H9 (cell line): ENCODE data around the gene LITAFD. TPM values are rescaled to one million over a fixed set of nuclear protein-coding genes. Genes with fewer than 3 reads are reported as not detected.
"Not testable (repeated sequence)": the region's sequence is repeated elsewhere in the genome, so short reads cannot be mapped to it uniquely, and the experiment has no call there.

Source experiments
- DNase-seq: peaks from one replicate; pipeline ENCODE4 v3.0.0-alpha.2; 2017
- H2AFZ ChIP-seq: one replicate; pipeline ENCODE4 v1.6.1; 2013; ENCODE audit warnings: mild to moderate bottlenecking, low read length, control low read depth, moderate library complexity
- H2AK5ac ChIP-seq: 2 replicates; pipeline ENCODE4 v1.6.1; 2013; ENCODE audit warnings: low read length, control low read depth, mixed read lengths; ENCODE audit not compliant: insufficient read length
- H2BK120ac ChIP-seq: one replicate; pipeline ENCODE4 v1.6.1; 2013; ENCODE audit warnings: low read depth, mild to moderate bottlenecking, low read length, control low read depth, inconsistent platforms; ENCODE audit not compliant: poor library complexity, severe bottlenecking
- H2BK12ac ChIP-seq: 2 replicates; pipeline ENCODE4 v1.6.1; 2013; ENCODE audit warnings: low read length, control low read depth, mixed read lengths, low read depth; ENCODE audit not compliant: insufficient read length
- H2BK15ac ChIP-seq: 2 replicates; pipeline ENCODE4 v1.6.1; 2013; ENCODE audit warnings: low read depth, low read length, control low read depth
- H2BK20ac ChIP-seq: one replicate; pipeline ENCODE4 v1.6.1; 2013; ENCODE audit warnings: low read depth, mild to moderate bottlenecking, low read length, control low read depth, inconsistent platforms; ENCODE audit not compliant: poor library complexity, severe bottlenecking
- H2BK5ac ChIP-seq: 2 replicates; pipeline ENCODE4 v1.6.1; 2013; ENCODE audit warnings: low read length, control low read depth, mixed read lengths; ENCODE audit not compliant: insufficient read length
- H3K14ac ChIP-seq: 2 replicates; pipeline ENCODE4 v1.6.1; 2013; ENCODE audit warnings: low read length, control low read depth; ENCODE audit not compliant: insufficient read depth
- H3K18ac ChIP-seq: 2 replicates; pipeline ENCODE4 v1.6.1; 2013; ENCODE audit warnings: low read depth, mild to moderate bottlenecking, mixed read lengths, low read length, control low read depth; ENCODE audit not compliant: insufficient read length
- H3K23ac ChIP-seq: 2 replicates; pipeline ENCODE4 v1.6.1; 2013; ENCODE audit warnings: low read length, control low read depth, mixed read lengths, low read depth; ENCODE audit not compliant: insufficient read length
- H3K23me2 ChIP-seq: 2 replicates; pipeline ENCODE4 v1.6.1; 2013; ENCODE audit warnings: low read depth, mild to moderate bottlenecking, mixed read lengths, low read length, control low read depth; ENCODE audit not compliant: insufficient read length, poor library complexity, severe bottlenecking
- H3K27ac ChIP-seq: 2 replicates; pipeline ENCODE4 v1.5.1; 2013; ENCODE audit warnings: low read length, control low read depth, mixed read lengths, low read depth; ENCODE audit not compliant: insufficient read length
- H3K27me3 ChIP-seq: 2 replicates; pipeline ENCODE4 v1.6.1; 2013; ENCODE audit warnings: low read length, control low read depth, inconsistent platforms; ENCODE audit not compliant: insufficient read depth
- H3K4ac ChIP-seq: 2 replicates; pipeline ENCODE4 v1.6.1; 2013; ENCODE audit warnings: low read depth, mild to moderate bottlenecking, control low read depth, inconsistent platforms, low read length, moderate library complexity
- H3K4me1 ChIP-seq: 2 replicates; pipeline ENCODE4 v1.6.1; 2013; ENCODE audit warnings: low read length, control low read depth, inconsistent platforms; ENCODE audit not compliant: insufficient read depth
- H3K4me2 ChIP-seq: 2 replicates; pipeline ENCODE4 v1.6.1; 2013; ENCODE audit warnings: low read length, control low read depth, mixed read lengths; ENCODE audit not compliant: insufficient read length, insufficient read depth
- H3K56ac ChIP-seq: 2 replicates; pipeline ENCODE4 v1.6.1; 2013; ENCODE audit warnings: low read depth, mild to moderate bottlenecking, mixed read lengths, low read length, control low read depth; ENCODE audit not compliant: insufficient read length
- H3K79me1 ChIP-seq: 2 replicates; pipeline ENCODE4 v1.6.1; 2013; ENCODE audit warnings: low read depth, mild to moderate bottlenecking, moderate library complexity, low read length, control low read depth, inconsistent platforms; ENCODE audit not compliant: insufficient read depth, poor library complexity, severe bottlenecking
- H3K79me2 ChIP-seq: 2 replicates; pipeline ENCODE4 v1.6.1; 2013; ENCODE audit warnings: low read length, control low read depth, inconsistent platforms; ENCODE audit not compliant: insufficient read depth
- H3K9ac ChIP-seq: 2 replicates; pipeline ENCODE4 v1.6.1; 2013; ENCODE audit warnings: low read length, control low read depth, mixed read lengths; ENCODE audit not compliant: insufficient read length; ENCODE audit errors: extremely low read depth
- H3K9me3 ChIP-seq: one replicate; pipeline ENCODE4 v1.6.1; 2013; ENCODE audit warnings: low read depth, low read length, inconsistent platforms; ENCODE audit not compliant: control insufficient read depth
- H3T11ph ChIP-seq: one replicate; pipeline ENCODE4 v1.6.1; 2013; ENCODE audit warnings: mild to moderate bottlenecking, low read length, control low read depth, inconsistent platforms
- H4K20me1 ChIP-seq: one replicate; pipeline ENCODE4 v1.6.1; 2013; ENCODE audit not compliant: control insufficient read depth, insufficient read length, insufficient read depth
- H4K5ac ChIP-seq: 2 replicates; pipeline ENCODE4 v1.6.1; 2013; ENCODE audit warnings: low read depth, mild to moderate bottlenecking, mixed read lengths, low read length, control low read depth; ENCODE audit not compliant: insufficient read length
- H4K8ac ChIP-seq: replicated peaks from 2 replicates; pipeline ENCODE4 v1.6.1; 2013; ENCODE audit warnings: low read length, control low read depth, mixed read lengths, low read depth; ENCODE audit not compliant: insufficient read length
- H4K91ac ChIP-seq: 2 replicates; pipeline ENCODE4 v1.6.1; 2013; ENCODE audit warnings: low read depth, mild to moderate bottlenecking, moderate library complexity, mixed read lengths, low read length, control low read depth; ENCODE audit not compliant: insufficient read length
- H3K27ac Mint-ChIP-seq, 3 experiments: 2 replicates in 2 of 3; 3 replicates in 1 of 3; pipeline ENCODE4 v1.8.0; 2020 to 2021; ENCODE audit warnings: mixed read lengths in 3 of 3, mild to moderate bottlenecking in 1 of 3, moderate library complexity in 1 of 3
- H3K27me3 Mint-ChIP-seq: 2 replicates; pipeline ENCODE4 v1.8.0; 2021; ENCODE audit warnings: low read depth, mild to moderate bottlenecking, moderate library complexity, mixed read lengths
- H3K36me3 Mint-ChIP-seq, 3 experiments: 2 replicates in 2 of 3; 3 replicates in 1 of 3; pipeline ENCODE4 v1.8.0; 2020 to 2021; ENCODE audit warnings: low read depth in 3 of 3, mixed read lengths in 3 of 3; ENCODE audit not compliant: insufficient read depth in 1 of 3
- H3K4me1 Mint-ChIP-seq, 2 experiments: 2 replicates each; pipeline ENCODE4 v1.8.0; 2020; ENCODE audit warnings: mixed read lengths in 2 of 2
- H3K4me3 Mint-ChIP-seq, 2 experiments: 2 replicates in 1 of 2; 3 replicates in 1 of 2; pipeline ENCODE4 v1.8.0; 2020 to 2021; ENCODE audit warnings: mild to moderate bottlenecking in 2 of 2, mixed read lengths in 2 of 2, moderate library complexity in 1 of 2
- H3K9me3 Mint-ChIP-seq, 2 experiments: 2 replicates in 1 of 2; 3 replicates in 1 of 2; pipeline ENCODE4 v1.8.0; 2020; ENCODE audit warnings: mild to moderate bottlenecking in 2 of 2, mixed read lengths in 2 of 2, moderate library complexity in 1 of 2
- CTCF ChIP-seq: fragments of 200-600 bp; sonication (generic); conservative IDR thresholded peaks from 3 replicates; pipeline ENCODE4 v1.8.0; 2021; ENCODE audit warnings: antibody characterized with exemption, mild to moderate bottlenecking
- WGBS: extraction: QIAGEN DNeasy Blood & Tissue Kit; methylation state at CpG from one replicate; pipeline ENCODE4 v1.1.7; 2013; ENCODE audit warnings: missing lambda C conversion rate, low lambda C conversion rate, mixed read lengths; ENCODE audit not compliant: insufficient read length; ENCODE audit errors: extremely low coverage; 5-methylcytosine and 5-hydroxymethylcytosine counted together
- total RNA-seq: library from RNA; stranded (reverse); gene quantifications from 2 replicates; pipeline ENCODE4 v1.2.1, GENCODE V29; 2021

Gene LITAFD
- total RNA-seq, 1 experiment from 2014 or later, result not detected

- H2AK5ac ChIP-seq, result no peak overlapping the region
- no peak for DNase-seq
- H3K23me2 ChIP-seq, result no peaks in the 10 kb centered on the region
- no peak overlapping the region for H2BK120ac ChIP-seq
- Mint-ChIP-seq H3K9me3 (no peaks in the 10 kb centered on the region; a peak in 2 of 5 replicates), H3K4me1 (peaks cover 15% of the 10 kb centered on the region in 2 experiments), H3K4me3 (no peak overlapping the region), H3K36me3 (no peaks in the 10 kb centered on the region), H3K27me3 (peaks cover 2% of the 10 kb centered on the region; the same call in 1 of the 2 replicates), H3K27ac (no peak overlapping the region)
- no peaks in the 10 kb centered on the region for H3K27me3 ChIP-seq
- no peak overlapping the region for H3K14ac ChIP-seq
- no peak for TF ChIP-seq CTCF
- no peak overlapping the region for H3K27ac ChIP-seq
- H3K4ac ChIP-seq, result no peak overlapping the region
- no peak overlapping the region for H3K4me2 ChIP-seq
- no peak overlapping the region for H2BK5ac ChIP-seq
- no peak overlapping the region for H4K91ac ChIP-seq
- H2BK20ac ChIP-seq, result no peak overlapping the region
- no CpG with 5 or more reads among the region's 6 CpGs for WGBS
- no peaks in the 10 kb centered on the region for H3K79me1 ChIP-seq
- no peaks in the 10 kb centered on the region for H4K20me1 ChIP-seq
- H4K8ac ChIP-seq, result no peak overlapping the region
- H3K9me3 ChIP-seq, result no peaks in the 10 kb centered on the region
- no peaks in the 10 kb centered on the region for H3K79me2 ChIP-seq
- no peak overlapping the region for H3K18ac ChIP-seq
- no peak overlapping the region for H2AFZ ChIP-seq
- H3K4me1 ChIP-seq, result no peaks in the 10 kb centered on the region
- no peak overlapping the region for H3T11ph ChIP-seq
- H3K56ac ChIP-seq, result no peak overlapping the region
- no peak overlapping the region for H4K5ac ChIP-seq
- H2BK15ac ChIP-seq, result no peak overlapping the region
- H2BK12ac ChIP-seq, result no peak overlapping the region
- no peak overlapping the region for H3K9ac ChIP-seq
- H3K23ac ChIP-seq, result no peak overlapping the region
Measured at GRCh38 chr16:8874388-8874787, 7.8 kb upstream of the LITAFD start.

- H3T11ph ChIP-seq, H2AK5ac ChIP-seq, H4K91ac ChIP-seq, H3K36me3 Mint-ChIP-seq, H3K79me2 ChIP-seq, H3K27ac Mint-ChIP-seq, H3K4me2 ChIP-seq, H3K4me1 ChIP-seq, H3K4me3 Mint-ChIP-seq, H2BK5ac ChIP-seq, H4K20me1 ChIP-seq, H3K79me1 ChIP-seq, H3K27ac ChIP-seq, H3K9ac ChIP-seq, H3K27me3 Mint-ChIP-seq, H3K27me3 ChIP-seq, H2BK20ac ChIP-seq, H3K9me3 ChIP-seq, H2BK12ac ChIP-seq, H3K23ac ChIP-seq, H4K8ac ChIP-seq, H4K5ac ChIP-seq, H3K56ac ChIP-seq, H3K14ac ChIP-seq, H3K4ac ChIP-seq, H3K9me3 Mint-ChIP-seq, H3K18ac ChIP-seq, H2BK120ac ChIP-seq, H2AFZ ChIP-seq, DNase-seq, H3K23me2 ChIP-seq, H2BK15ac ChIP-seq: not testable (repeated sequence)
- WGBS, result no CpG with 5 or more reads among the region's 7 CpGs
- H3K4me1 Mint-ChIP-seq, result peaks cover 13 to 14% of the 10 kb centered on the region in 2 experiments
Measured at GRCh38 chr16:8875317-8875716, 6.8 kb upstream of the LITAFD start.
